KMS-11 (cell line): ENCODE measurements around the gene XCL1.
"Not testable (repeated sequence)": the region's sequence is repeated elsewhere in the genome, so short reads cannot be mapped to it uniquely, and the experiment has no call there.

Source experiments
- H2AFZ ChIP-seq: fragments of 200-600 bp; sonication (generic); 2 replicates; pipeline ENCODE4 v1.6.1; 2016; ENCODE audit warnings: antibody characterized with exemption, mixed run types, low read depth
- H3K27ac ChIP-seq: fragments of 200-600 bp; sonication (generic); 2 replicates; pipeline ENCODE4 v1.6.1; 2016; ENCODE audit warnings: mild to moderate bottlenecking, mixed run types
- H3K27me3 ChIP-seq: fragments of 200-600 bp; sonication (generic); 2 replicates; pipeline ENCODE4 v1.6.1; 2017; ENCODE audit warnings: mild to moderate bottlenecking, low read depth, mixed run types, moderate library complexity; ENCODE audit not compliant: insufficient read depth
- H3K36me3 ChIP-seq: fragments of 200-600 bp; sonication (generic); 2 replicates; pipeline ENCODE4 v1.6.1; 2017; ENCODE audit warnings: mild to moderate bottlenecking, mixed run types; ENCODE audit not compliant: insufficient read depth
- H3K4me1 ChIP-seq: fragments of 200-600 bp; sonication (generic); 2 replicates; pipeline ENCODE4 v1.6.1; 2016; ENCODE audit warnings: mild to moderate bottlenecking, low read depth, mixed run types; ENCODE audit not compliant: poor library complexity, severe bottlenecking
- H3K4me2 ChIP-seq: fragments of 200-600 bp; sonication (generic); 2 replicates; pipeline ENCODE4 v1.7.0; 2016; ENCODE audit warnings: mild to moderate bottlenecking, mixed run types
- H3K4me3 ChIP-seq: fragments of 200-600 bp; sonication (generic); IDR thresholded peaks from 2 replicates; pipeline ENCODE4 v1.6.1; 2017; ENCODE audit warnings: low read depth, low read length, mixed read lengths; ENCODE audit not compliant: insufficient read depth
- H3K79me2 ChIP-seq: fragments of 200-600 bp; sonication (generic); 2 replicates; pipeline ENCODE4 v1.6.1; 2016; ENCODE audit warnings: low read depth, mixed run types; ENCODE audit not compliant: insufficient read depth
- H3K9ac ChIP-seq: fragments of 200-600 bp; sonication (generic); 2 replicates; pipeline ENCODE4 v1.6.1; 2016; ENCODE audit warnings: mild to moderate bottlenecking, mixed run types
- H4K20me1 ChIP-seq: fragments of 200-600 bp; sonication (generic); 2 replicates; pipeline ENCODE4 v1.6.1; 2016; ENCODE audit warnings: mild to moderate bottlenecking, mixed run types; ENCODE audit not compliant: insufficient read depth
- TF ChIP-seq, protein P1 (sequence below): fragments of 200-600 bp; sonication (generic); conservative IDR thresholded peaks from 2 replicates; pipeline ENCODE4 v1.6.1; 2017; ENCODE audit warnings: low read depth, mild to moderate bottlenecking, antibody characterized with exemption, low read length, moderate library complexity, mixed read lengths

The XCL1 gene

DNA sequence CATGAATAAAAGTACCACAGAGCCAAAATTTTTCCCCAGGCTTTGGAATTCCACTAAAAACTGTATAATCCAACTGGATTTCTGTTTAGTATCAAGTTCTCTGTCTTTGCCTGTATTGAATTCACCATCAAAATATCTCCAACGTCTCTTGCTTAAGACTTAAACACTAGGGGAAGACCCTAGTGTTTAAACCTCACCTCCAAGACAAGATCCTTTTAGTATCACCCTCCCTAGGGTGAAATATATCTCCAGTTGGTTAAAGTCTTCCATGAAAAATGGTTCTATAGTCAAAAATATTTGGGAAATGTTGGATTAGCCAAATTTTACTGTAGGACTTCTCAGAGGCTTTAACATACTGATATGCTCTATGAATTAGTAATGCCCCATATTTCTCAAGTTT, 8.1 kb upstream of the XCL1 start:
- no peak overlapping the region for H3K4me3 ChIP-seq
- H2AFZ ChIP-seq, result no peak overlapping the region
- no peak overlapping the region for H3K4me2 ChIP-seq
- H3K79me2 ChIP-seq, result no peaks in the 10 kb centered on the region
- H3K27ac ChIP-seq, result no peak overlapping the region
- no peaks in the 10 kb centered on the region for H4K20me1 ChIP-seq
- H3K27me3 ChIP-seq, result no peaks in the 10 kb centered on the region
- TF ChIP-seq, protein P1, sequence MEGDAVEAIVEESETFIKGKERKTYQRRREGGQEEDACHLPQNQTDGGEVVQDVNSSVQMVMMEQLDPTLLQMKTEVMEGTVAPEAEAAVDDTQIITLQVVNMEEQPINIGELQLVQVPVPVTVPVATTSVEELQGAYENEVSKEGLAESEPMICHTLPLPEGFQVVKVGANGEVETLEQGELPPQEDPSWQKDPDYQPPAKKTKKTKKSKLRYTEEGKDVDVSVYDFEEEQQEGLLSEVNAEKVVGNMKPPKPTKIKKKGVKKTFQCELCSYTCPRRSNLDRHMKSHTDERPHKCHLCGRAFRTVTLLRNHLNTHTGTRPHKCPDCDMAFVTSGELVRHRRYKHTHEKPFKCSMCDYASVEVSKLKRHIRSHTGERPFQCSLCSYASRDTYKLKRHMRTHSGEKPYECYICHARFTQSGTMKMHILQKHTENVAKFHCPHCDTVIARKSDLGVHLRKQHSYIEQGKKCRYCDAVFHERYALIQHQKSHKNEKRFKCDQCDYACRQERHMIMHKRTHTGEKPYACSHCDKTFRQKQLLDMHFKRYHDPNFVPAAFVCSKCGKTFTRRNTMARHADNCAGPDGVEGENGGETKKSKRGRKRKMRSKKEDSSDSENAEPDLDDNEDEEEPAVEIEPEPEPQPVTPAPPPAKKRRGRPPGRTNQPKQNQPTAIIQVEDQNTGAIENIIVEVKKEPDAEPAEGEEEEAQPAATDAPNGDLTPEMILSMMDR, result no peak
- H3K9ac ChIP-seq, result no peak overlapping the region
- no peaks in the 10 kb centered on the region for H3K4me1 ChIP-seq
- no peaks in the 10 kb centered on the region for H3K36me3 ChIP-seq

DNA sequence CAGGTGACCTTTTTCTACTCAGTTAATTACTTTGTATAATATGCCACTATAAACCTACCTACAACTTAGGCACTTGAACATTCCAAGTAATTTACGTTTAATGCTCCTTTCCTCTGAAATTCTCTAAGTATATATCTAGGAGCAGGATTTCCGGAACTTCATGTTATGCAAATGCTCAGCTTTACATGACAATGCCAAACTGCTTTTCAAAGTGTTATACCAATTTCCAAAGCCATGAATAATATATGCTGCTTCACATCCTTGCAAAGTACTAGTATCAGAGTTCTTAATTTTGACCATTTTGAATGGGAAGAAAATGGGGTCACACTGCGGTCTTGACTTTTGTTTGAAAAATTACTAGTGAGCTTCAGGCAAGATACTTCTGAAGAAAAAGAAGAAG, 5.8 kb upstream of the XCL1 start:
- H3K36me3 ChIP-seq, result no peaks in the 10 kb centered on the region
- no peak overlapping the region for H3K4me3 ChIP-seq
- no peak overlapping the region for H3K9ac ChIP-seq
- no peaks in the 10 kb centered on the region for H4K20me1 ChIP-seq
- H2AFZ ChIP-seq, result no peak overlapping the region
- no peak overlapping the region for H3K4me2 ChIP-seq
- H3K27ac ChIP-seq, result no peak overlapping the region
- no peaks in the 10 kb centered on the region for H3K4me1 ChIP-seq
- no peaks in the 10 kb centered on the region for H3K27me3 ChIP-seq
- TF ChIP-seq, protein P1, result no peak
- no peaks in the 10 kb centered on the region for H3K79me2 ChIP-seq

DNA sequence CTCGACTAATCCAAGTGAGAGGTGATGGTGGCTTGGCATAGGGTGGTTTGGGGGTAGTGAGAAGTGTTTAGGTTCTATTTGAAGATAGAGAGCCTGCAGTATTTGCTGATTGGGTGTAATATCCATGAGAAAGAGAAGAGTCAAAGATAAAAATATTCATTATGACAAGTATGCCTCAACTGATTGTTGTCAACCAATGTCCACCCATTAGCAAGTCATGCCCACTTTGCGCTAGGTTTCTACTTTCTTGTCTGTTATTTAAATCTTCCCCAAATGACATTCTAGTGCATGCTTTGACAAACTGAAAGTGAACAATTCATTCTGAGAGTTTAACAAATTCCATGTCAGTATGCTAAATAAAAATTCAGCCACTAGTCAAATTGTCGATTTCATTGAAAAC, 3.8 kb upstream of the XCL1 start:
- no peaks in the 10 kb centered on the region for H3K79me2 ChIP-seq
- no peak overlapping the region for H3K4me2 ChIP-seq
- no peak overlapping the region for H3K9ac ChIP-seq
- H3K27me3 ChIP-seq, result no peaks in the 10 kb centered on the region
- H3K4me1 ChIP-seq, result no peaks in the 10 kb centered on the region
- H2AFZ ChIP-seq, result no peak overlapping the region
- H4K20me1 ChIP-seq, result no peaks in the 10 kb centered on the region
- TF ChIP-seq, protein P1, result no peak
- no peaks in the 10 kb centered on the region for H3K36me3 ChIP-seq
- H3K27ac ChIP-seq, result no peak overlapping the region
- no peak overlapping the region for H3K4me3 ChIP-seq

DNA sequence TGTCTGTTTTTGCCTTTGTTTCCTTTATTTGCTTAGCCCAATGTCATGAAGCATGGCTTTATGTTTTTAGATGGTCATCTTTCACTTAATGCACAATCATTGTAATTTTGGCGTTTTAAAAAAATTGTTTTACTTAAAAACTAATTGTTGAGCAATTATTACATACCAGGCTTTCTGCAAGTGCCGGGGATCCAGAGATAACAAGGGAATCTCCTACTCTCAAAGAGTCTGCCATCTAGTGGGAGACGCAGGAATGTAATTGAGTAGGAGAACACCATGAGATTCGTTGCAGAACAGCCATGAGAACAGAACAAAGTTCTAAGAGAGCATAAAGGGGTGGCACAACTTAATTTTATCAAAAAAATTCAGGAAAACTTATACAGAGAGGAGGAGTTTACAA, 2.2 kb upstream of the XCL1 start:
- not testable (repeated sequence) for H3K4me1 ChIP-seq, H2AFZ ChIP-seq, H3K4me3 ChIP-seq, H3K27ac ChIP-seq, H3K9ac ChIP-seq, H3K4me2 ChIP-seq, H4K20me1 ChIP-seq, H3K79me2 ChIP-seq, H3K27me3 ChIP-seq, H3K36me3 ChIP-seq
- TF ChIP-seq, protein P1, result peak; percentile 36; the same call in 1 of the 2 replicates

DNA sequence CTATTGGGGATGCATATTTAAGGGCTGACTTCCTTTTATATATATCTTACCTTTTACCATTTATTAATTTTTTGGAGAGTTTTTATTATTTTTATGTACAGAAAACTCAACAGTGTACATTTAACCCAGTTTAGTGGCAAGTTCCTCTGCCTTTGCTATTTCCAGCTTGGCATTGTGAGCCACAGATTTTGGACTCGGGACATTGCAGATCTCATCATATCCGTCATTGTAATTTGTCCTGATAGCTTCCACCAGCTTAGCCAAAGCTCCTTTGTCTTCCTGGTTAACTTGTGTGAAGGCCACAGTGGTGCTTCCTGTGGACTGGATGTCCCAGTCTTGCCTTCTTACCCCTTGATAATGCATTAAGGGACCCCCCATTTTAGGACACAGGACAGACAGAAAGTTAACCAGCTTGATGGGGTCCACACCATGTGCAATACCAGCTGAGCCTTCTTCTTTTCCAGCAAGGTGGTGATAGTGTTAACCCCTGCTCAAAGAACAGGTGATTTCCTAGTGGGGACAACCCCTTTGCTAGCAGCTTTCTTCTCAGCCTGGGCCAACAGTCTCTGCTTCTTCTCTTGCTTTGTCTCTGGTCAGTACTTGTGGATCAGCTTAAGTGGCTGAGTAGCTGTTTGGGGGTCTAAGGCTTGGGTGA, 2.3 kb downstream of the XCL1 start:
- not testable (repeated sequence) for H3K79me2 ChIP-seq, H3K4me1 ChIP-seq, H3K27ac ChIP-seq, H3K4me3 ChIP-seq, H3K36me3 ChIP-seq, H4K20me1 ChIP-seq, H3K4me2 ChIP-seq, H3K27me3 ChIP-seq, H2AFZ ChIP-seq, H3K9ac ChIP-seq

DNA sequence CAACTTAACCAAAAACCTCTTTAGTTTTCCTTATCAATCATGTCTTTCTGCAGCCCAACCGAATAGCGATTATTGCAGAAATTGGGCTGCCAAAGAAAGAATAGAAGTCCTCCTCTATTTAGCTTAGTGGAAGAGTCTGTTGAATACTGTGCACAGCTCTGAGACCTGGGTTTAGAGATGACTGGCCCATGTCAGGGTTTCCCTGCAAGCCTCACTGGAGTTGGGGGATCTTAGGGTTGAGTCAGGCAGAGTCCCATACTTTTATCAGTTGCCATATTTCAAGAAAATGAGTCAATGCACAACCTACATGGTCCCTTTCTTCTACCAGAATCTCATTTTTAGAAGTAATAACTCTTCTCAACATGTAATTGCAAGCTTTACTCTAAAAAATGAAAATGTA, 3.9 kb downstream of the XCL1 start:
- not testable (repeated sequence) for H2AFZ ChIP-seq, H3K27ac ChIP-seq, H3K79me2 ChIP-seq, H3K9ac ChIP-seq, H3K36me3 ChIP-seq, H3K4me1 ChIP-seq, H3K4me2 ChIP-seq, H3K27me3 ChIP-seq, H3K4me3 ChIP-seq, H4K20me1 ChIP-seq

DNA sequence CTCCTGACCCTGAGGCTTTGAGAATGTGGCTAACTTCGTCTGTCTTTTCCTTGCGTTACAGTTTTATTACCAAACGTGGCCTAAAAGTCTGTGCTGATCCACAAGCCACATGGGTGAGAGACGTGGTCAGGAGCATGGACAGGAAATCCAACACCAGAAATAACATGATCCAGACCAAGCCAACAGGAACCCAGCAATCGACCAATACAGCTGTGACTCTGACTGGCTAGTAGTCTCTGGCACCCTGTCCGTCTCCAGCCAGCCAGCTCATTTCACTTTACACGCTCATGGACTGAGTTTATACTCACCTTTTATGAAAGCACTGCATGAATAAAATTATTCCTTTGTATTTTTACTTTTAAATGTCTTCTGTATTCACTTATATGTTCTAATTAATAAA, 4.6 kb downstream of the XCL1 start:
- H3K27me3 ChIP-seq, H4K20me1 ChIP-seq, H3K4me3 ChIP-seq, H3K36me3 ChIP-seq, H3K9ac ChIP-seq, H3K4me1 ChIP-seq, H2AFZ ChIP-seq, H3K27ac ChIP-seq, H3K79me2 ChIP-seq, H3K4me2 ChIP-seq: not testable (repeated sequence)
